ENCODE measurements around the gene TACR3.
"Not testable (repeated sequence)": the region's sequence is repeated elsewhere in the genome, so short reads cannot be mapped to it uniquely, and the experiment has no call there.

Gene TACR3

GRCh38 chr4:103719830-103720207 lies at the start of gene TACR3:
Gene TACR3 (minus strand): TSS chr4:103719985. CDS start chr4:103719675, 310 bp downstream.
- DNase-seq = no peak

GRCh38 chr4:103757631-103758030 lies 37.8 kb upstream of the TACR3 start:
- no peak for DNase-seq

- no peak for DNase-seq
Observed at GRCh38 chr4:103756741-103757140, 37.0 kb upstream of the TACR3 start.

GRCh38 chr4:103754844-103755243 lies 35.1 kb upstream of the TACR3 start:
- no peak for DNase-seq

GRCh38 chr4:103753868-103754653 lies 34.3 kb upstream of the TACR3 start:
- DNase-seq = no peak

- DNase-seq = not testable (repeated sequence)
Observed at GRCh38 chr4:103723150-103723549, 3.4 kb upstream of the TACR3 start.

- DNase-seq = no peak
Observed at GRCh38 chr4:103721251-103721650, 1.5 kb upstream of the TACR3 start.

- no peak for DNase-seq
Observed at GRCh38 chr4:103720661-103721060, 876 bp upstream of the TACR3 start.

GRCh38 chr4:103719105-103719829 lies 518 bp downstream of the TACR3 start:
- no peak for DNase-seq

- DNase-seq = no peak
Observed at GRCh38 chr4:103692615-103693014, 27.2 kb downstream of the TACR3 start.

- no peak for DNase-seq
Observed at GRCh38 chr4:103673983-103674382, 45.8 kb downstream of the TACR3 start.

- not testable (repeated sequence) for DNase-seq
Observed at GRCh38 chr4:103666764-103667163, 53.0 kb downstream of the TACR3 start.

- no peak for DNase-seq
Observed at GRCh38 chr4:103664436-103665075, 55.2 kb downstream of the TACR3 start.

- DNase-seq = no peak
Observed at GRCh38 chr4:103648541-103648940, 71.2 kb downstream of the TACR3 start.

GRCh38 chr4:103645991-103646390 lies 73.8 kb downstream of the TACR3 start:
- no peak for DNase-seq

- DNase-seq = no peak
Observed at GRCh38 chr4:103634236-103634635, 85.5 kb downstream of the TACR3 start.

GRCh38 chr4:103626296-103626695 lies 93.5 kb downstream of the TACR3 start:
- DNase-seq = no peak

GRCh38 chr4:103591841-103592240 lies 127.9 kb downstream of the TACR3 start:
- no peak for DNase-seq

- no peak for DNase-seq
Observed at GRCh38 chr4:103567591-103567990, 152.2 kb downstream of the TACR3 start.

- DNase-seq = not testable (repeated sequence)
Observed at GRCh38 chr4:103559178-103559577, 160.6 kb downstream of the TACR3 start.
